Stimulated activated CD4-positive, alpha-beta T cell treated with anti-CD3 and anti-CD28 coated beads, Interleukin-12 subunit alpha, Interleukin-12 subunit beta, amount 100 ng/mL, for 4 hours (primary cell): ENCODE measurements around the gene SULT4A1.
"Not testable (repeated sequence)": the region's sequence is repeated elsewhere in the genome, so short reads cannot be mapped to it uniquely, and the experiment has no call there.

ENCODE experiments used
- DNase-seq: peaks from one replicate; pipeline ENCODE4 v3.0.0-alpha.2; 2020

SULT4A1 gene, protein sequence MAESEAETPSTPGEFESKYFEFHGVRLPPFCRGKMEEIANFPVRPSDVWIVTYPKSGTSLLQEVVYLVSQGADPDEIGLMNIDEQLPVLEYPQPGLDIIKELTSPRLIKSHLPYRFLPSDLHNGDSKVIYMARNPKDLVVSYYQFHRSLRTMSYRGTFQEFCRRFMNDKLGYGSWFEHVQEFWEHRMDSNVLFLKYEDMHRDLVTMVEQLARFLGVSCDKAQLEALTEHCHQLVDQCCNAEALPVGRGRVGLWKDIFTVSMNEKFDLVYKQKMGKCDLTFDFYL

GRCh38 chr22:43862074-43862881, at the start of gene SULT4A1:
Gene SULT4A1 (minus strand): TSS chr22:43862513. CDS start chr22:43862382, 131 bp downstream.
- DNase-seq: no peak

DNA sequence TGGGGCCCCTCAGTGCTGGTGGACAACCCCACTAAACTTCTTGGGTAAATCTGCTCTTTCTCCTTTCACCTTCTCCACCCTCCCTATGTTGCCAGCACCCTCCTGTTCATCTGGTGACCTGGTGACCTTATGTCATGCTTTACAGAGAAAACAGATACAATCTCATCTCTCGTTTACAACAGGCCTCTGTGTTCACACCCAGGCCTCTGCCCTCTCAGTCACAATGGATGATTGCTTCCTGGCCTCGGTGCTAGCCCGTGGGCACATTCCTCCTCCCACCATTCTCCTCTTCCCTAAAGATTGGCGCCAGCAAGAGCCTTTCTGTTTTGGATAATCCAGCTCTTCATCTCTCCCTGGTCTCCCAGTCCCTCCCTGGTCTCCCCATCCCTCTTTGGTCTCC, 49.0 kb upstream of the SULT4A1 start:
- no peak for DNase-seq

DNA sequence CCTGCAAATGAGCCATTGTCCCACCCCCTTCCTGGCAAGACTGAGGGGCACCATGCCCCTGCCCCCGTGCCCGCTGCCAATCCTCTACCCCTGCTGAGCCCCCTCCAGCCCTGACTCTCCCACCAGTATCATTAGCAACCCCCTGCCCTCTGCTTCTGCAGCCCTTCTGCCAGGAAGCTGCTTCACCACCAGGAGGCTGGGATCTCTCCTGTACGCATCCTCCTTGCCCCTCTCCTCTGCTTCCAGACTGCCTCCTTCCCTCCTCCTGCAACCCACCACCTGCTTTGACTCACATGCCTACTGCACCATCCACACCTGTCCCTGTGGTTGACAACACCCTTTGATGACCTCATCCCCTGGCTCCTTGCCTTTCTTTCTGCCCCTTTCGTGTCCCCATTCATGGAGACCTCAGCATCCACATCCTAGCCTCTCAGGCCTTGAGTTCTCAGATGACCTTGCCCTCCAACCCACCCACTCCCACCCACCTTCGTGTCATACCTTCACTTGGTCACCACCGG, 47.9 kb upstream of the SULT4A1 start:
- no peak for DNase-seq

DNA sequence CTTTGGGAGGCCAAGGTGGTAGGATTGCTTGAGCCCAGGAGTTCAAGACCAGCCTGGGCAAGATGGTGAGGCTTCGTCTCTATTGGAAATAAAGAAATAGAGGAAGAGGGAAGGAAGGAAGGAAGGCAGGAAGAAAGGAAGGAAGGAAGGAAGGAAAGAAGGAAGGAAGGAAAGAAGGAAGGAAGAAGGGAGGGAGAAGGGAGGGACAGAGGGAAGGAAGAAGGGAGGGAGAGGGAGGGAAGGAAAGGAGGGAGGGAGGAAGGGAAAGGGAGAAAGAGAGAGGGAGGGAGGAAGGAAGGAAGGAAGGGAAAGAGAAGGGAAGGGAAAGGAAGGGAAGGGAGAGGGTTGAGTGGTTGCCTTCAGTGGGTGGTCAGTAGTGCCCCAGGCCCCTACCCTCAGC, 47.4 kb upstream of the SULT4A1 start:
- DNase-seq: no peak

- DNase-seq: no peak
Measured at GRCh38 chr22:43905681-43906080, 43.4 kb upstream of the SULT4A1 start.

DNA sequence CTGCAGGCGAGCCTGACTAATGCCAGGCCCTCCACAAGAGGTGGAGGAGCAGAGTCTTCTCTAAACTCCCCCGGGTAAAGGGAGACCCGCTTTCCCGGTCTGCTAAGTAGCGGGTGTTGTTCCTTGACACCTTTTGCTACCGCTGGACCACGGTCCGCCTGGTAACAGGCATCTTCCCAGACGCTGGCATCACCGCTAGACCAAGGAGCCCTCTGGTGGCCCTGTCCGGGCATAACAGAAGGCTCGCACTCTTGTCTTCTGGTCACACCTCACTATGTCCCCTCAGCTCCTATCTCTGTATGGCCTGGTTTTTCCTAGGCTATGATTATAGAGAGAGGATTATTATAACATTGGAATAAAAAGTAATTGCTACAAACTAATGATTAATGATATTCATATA, 42.1 kb upstream of the SULT4A1 start:
- DNase-seq: not testable (repeated sequence)

DNA sequence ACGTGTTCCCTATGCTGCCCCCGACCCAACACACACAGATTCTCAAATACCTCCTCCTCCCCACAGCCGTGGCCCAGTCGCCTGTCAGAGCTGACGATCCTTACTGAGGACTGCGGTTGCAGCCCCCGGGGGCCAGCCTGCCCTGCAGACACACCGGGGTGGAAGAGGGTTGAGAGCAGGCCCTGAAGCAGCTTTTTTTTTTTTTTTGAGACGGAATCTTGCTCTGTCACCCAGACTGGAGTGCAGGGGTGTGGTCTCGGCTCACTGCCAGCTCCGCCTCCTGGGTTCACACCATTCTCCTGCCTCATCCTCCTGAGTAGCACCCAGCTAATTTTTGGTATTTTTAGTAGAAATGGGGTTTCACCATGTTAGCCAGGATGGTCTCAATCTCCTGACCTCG, 40.7 kb upstream of the SULT4A1 start:
- not testable (repeated sequence) for DNase-seq

GRCh38 chr22:43901976-43902643, 39.8 kb upstream of the SULT4A1 start:
- no peak for DNase-seq

DNA sequence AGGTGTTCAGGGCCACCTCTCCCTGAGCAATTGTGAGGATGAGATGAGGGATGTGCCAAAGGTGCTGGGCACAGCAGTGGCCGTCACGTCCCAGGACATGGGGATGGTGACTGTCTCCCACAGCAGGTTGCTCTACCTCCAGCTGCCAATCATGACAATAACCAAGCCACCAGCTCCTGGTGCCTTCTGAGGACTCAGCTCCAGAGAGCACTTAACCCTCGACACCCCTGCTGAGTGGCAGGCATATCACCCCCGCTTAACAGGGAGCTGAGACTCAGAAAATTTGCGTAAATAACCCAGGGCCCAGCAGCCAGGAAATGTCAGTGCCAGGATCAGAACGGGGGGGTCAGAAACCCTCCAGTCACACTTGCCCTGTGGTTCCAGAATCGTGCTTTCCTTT, 37.9 kb upstream of the SULT4A1 start:
- no peak for DNase-seq

- no peak for DNase-seq
Measured at GRCh38 chr22:43897751-43898261, 35.5 kb upstream of the SULT4A1 start.

- DNase-seq: no peak
Measured at GRCh38 chr22:43895986-43896645, 33.8 kb upstream of the SULT4A1 start.

GRCh38 chr22:43894122-43894521, 31.8 kb upstream of the SULT4A1 start:
- DNase-seq: no peak

- no peak for DNase-seq
Measured at GRCh38 chr22:43893266-43893665, 31.0 kb upstream of the SULT4A1 start.

GRCh38 chr22:43892183-43892894, 30.0 kb upstream of the SULT4A1 start:
- no peak for DNase-seq

GRCh38 chr22:43891360-43892182, 29.3 kb upstream of the SULT4A1 start, which contains the start of gene PNPLA5:
Gene PNPLA5 (minus strand): TSS chr22:43892013. CDS start chr22:43891880, 133 bp downstream.
- peak; percentile 27 for DNase-seq

GRCh38 chr22:43890901-43891331, 28.6 kb upstream of the SULT4A1 start:
- no peak for DNase-seq

DNA sequence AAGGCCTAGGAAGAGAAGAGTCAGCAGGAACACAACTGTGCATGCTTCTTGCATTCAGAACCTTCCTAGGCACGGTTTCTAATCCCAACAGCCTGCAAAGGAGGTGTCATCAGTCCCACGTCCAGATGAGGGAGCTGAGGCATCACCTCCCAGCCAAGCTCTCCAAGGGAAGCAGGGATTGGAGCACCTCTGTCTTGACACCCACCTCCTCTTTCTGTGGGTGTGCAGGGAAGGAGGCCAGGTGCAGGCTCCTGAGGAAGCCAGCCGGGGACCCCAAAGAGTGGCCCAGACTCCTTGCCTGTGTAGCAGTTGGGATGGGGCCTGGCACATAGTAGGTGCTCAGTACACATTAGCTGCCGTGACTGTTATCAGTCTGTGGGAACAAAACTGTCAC, 27.5 kb upstream of the SULT4A1 start:
- DNase-seq: no peak

DNA sequence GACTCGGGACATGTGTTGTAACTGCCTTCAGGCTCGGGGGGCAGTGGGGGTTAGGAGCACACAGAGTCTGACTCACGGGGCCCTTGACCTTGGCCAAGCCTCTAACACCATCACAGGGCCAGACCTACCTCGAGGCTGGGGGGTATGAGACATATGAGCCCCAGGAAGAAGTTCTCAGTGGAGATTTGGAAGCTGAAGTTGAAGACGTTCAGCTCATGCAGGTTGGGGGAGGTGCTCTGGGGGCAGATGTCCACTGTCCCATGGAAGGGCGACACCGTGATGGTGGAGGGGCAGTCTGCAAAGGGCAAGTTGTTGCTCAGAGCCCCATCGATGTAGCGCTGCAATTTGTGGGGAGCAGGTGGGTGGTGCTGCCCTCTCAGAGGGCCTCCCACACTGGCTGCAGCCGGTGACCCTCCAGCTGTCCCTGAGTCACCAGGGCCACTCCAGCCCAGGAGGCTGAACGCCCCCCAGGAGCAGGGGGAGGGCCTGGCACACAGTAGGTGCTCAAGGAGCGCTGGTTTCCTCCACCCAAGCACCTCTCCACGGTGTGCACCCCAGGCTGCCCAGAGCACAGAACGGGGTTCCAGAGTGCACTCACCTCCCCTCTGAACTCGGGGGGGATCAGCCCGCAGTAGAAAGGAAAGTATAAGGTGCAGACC, 27.0 kb upstream of the SULT4A1 start:
- DNase-seq: no peak

GRCh38 chr22:43888740-43889139, 26.4 kb upstream of the SULT4A1 start:
- DNase-seq: no peak

DNA sequence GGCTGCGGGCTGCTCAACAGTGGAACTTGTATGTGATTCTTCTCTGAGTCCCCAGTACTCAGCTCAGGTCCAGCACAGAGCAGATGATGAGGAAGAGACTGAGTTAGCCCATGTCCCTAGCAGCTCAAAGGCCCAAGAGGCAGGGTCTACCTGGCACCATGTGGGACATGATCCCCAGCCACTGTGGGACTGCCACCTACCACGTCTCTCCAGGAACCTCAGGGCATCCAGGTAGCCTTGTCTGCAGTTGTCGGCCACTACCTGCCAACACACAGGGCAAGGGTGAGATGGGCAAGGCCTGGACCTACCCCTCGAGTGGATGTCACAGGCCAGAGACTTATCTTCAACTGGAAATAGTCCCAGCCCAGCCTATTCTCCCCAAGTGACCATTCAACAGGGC, 25.1 kb upstream of the SULT4A1 start:
- DNase-seq: no peak
